Spleen (tissue), 7 donors: Measurements from ENCODE around the gene PTPN2.

Source experiments
- POLR2A ChIP-seq, 3 donors: fragments of 450-650 bp; IDR thresholded peaks; one replicate each; pipeline ENCODE4 v1.5.1; 2017; ENCODE audit warnings: antibody characterized with exemption in 3 of 3, mild to moderate bottlenecking in 1 of 3
- POLR2AphosphoS5 ChIP-seq, 3 donors: sonication (generic); formaldehyde crosslinking; IDR thresholded peaks; one replicate each; pipeline ENCODE4 v1.5.1; 2017; ENCODE audit warnings: antibody characterized with exemption in 3 of 3
- TF ChIP-seq, protein P1 (sequence below), 11 experiments: fragments of 200-600 bp in 7 of 11; fragments of 450-650 bp in 4 of 11; sonication (generic) in 4 of 11; IDR thresholded peaks in 8 of 11; conservative IDR thresholded peaks in 3 of 11; 1 replicate in 7 of 11; 2 replicates in 4 of 11; pipeline versions ENCODE4 v1.4.0 to v1.8.0; 2016 to 2021; ENCODE audit warnings: antibody characterized with exemption in 11 of 11, inconsistent platforms in 4 of 11, mild to moderate bottlenecking in 1 of 11
- donor health status: DM: no; HTN: no; CAD: no; lungs with moderate emphysema.
- donor health status: DM: no; HTN: no; CAD: no.
- donor health status: DM: no; HTN: no; CAD: no.

DNA sequence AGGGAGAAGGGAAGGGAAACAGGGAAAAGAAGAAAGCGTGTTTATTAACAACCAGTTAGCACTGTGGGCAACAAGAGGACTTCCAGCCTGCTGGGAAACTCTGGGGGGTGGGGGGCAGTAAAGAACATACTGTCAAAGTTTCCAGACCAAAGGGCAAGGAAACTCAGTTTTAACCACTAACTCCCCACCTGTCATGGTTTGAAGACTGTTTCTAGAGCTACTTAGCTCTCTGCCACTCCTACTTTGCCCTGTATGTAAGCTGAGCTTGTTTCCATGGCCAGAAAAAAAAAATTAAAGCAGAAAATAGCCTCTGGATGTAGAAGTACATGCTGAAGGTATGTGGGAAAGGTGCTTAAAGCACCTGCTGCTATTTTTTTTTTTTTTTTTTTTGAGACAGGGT, 11.0 kb upstream of the PTPN2 start:
- TF ChIP-seq, protein P1, sequence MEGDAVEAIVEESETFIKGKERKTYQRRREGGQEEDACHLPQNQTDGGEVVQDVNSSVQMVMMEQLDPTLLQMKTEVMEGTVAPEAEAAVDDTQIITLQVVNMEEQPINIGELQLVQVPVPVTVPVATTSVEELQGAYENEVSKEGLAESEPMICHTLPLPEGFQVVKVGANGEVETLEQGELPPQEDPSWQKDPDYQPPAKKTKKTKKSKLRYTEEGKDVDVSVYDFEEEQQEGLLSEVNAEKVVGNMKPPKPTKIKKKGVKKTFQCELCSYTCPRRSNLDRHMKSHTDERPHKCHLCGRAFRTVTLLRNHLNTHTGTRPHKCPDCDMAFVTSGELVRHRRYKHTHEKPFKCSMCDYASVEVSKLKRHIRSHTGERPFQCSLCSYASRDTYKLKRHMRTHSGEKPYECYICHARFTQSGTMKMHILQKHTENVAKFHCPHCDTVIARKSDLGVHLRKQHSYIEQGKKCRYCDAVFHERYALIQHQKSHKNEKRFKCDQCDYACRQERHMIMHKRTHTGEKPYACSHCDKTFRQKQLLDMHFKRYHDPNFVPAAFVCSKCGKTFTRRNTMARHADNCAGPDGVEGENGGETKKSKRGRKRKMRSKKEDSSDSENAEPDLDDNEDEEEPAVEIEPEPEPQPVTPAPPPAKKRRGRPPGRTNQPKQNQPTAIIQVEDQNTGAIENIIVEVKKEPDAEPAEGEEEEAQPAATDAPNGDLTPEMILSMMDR (IDR thresholded peaks at IDR 0.05 in 8 of 11, conservative IDR thresholded peaks at IDR 0.05 in 3 of 11): no peak
- TF ChIP-seq POLR2A (IDR thresholded peaks at IDR 0.05) (no peak), POLR2AphosphoS5 (IDR thresholded peaks at IDR 0.05) (no peak)
